HK-2 (cell line): ENCODE results near the gene TRIM50.
A peak's percentile ranks its signal among the peaks of the same experiment; 100 is the strongest.
"Not testable (repeated sequence)": the region's sequence is repeated elsewhere in the genome, so short reads cannot be mapped to it uniquely, and the experiment has no call there.

Experiments used
- DNase-seq: peaks from one replicate; pipeline ENCODE4 v3.0.0-alpha.2; 2018; ENCODE audit not compliant: unreplicated experiment

TRIM50 gene

GRCh38 chr7:73314271-73314670, 13.6 kb downstream of the TRIM50 start:
- no peak for DNase-seq

- DNase-seq = no peak
Observed at GRCh38 chr7:73313521-73313906, 14.4 kb downstream of the TRIM50 start.

DNA sequence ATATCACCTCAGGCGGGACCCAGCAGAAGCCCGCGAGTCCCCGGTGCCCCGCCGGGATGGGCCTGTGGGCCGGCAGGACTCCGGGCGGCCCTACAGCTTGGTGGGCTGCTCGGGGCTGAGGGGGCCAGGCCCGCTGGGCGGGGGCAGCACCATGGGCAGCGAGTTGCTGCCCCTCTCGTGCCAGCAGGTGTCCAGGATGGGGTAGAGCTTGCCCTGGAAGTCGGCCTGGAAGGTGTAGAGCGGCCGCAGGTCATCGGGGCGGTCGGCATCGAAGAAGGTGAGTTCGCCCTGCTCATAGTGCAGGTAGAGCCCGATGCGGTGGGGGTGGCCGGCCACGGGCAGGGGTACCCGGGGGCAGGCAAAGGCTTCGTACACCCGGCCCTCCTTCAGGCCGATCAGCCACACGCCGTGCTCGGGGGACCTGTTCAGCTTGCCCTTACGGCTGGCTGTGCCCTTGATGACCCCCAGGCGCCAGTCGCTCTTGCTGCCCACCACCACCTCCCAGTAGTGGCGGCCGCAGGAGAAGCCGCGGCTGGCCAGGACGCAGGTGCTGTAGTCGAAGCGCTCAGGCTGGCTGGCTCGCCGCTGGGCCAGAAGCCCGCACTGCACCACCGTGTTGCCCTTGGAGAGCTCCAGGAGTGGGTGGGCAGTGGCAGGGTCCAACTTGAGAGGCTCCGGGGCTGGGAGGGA, 14.9 kb downstream of the TRIM50 start:
- no peak for DNase-seq

- not testable (repeated sequence) for DNase-seq
Observed at GRCh38 chr7:73311421-73311820, 16.5 kb downstream of the TRIM50 start.

DNA sequence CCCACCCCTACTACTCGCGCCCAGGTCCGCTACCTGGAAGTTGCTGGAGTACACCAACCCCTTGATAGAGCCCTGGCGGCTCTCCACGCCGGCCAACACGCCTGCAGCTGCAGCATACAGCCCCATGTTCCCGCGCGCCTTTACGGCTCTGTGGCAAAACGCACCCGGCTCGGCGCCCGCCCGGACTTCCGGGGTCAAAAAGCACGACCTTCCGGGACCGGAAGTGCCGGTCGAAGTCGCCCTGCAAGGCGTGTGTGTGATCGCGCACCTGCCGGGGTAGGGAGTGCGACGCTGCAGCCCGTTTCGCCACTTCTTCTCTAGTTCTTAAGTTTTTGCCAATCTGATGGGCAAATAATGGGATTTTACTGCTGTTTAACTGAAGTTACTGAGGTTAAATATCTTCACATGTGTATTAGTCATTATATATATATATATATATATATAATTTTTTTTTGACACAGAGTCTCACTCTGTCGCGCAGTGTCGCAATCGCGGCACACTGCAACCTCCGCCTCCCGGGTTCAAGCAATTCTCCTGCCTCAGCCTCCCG, 19.1 kb downstream of the TRIM50 start, which contains the start of gene NSUN5:
Gene NSUN5, minus strand, starts transcription at position 162 of the 550 bp plus-strand sequence. Its CDS starts 36 bp downstream, at position 126.
- peak; percentile 82 for DNase-seq

GRCh38 chr7:73308074-73308664, 19.7 kb downstream of the TRIM50 start:
- DNase-seq = no peak

DNA sequence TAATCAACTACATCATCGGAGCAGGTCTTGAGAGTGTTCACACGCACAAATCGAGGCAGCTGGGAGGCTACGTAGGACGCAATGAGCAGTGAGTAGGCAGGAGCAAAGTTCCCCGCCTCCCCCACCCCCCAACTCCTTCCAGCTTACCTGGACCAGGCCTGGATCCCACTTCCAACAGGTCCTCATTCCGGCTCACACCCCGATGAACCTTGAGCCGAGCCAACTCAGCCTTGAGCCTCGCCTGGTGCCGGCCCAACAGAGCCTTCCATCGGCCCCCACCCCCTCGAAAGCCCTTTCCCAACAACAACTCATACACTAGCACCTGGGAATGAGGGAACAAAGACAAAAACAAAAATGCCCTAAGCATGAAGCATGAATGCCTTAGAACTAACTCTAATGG, 20.4 kb downstream of the TRIM50 start:
- no peak for DNase-seq

DNA sequence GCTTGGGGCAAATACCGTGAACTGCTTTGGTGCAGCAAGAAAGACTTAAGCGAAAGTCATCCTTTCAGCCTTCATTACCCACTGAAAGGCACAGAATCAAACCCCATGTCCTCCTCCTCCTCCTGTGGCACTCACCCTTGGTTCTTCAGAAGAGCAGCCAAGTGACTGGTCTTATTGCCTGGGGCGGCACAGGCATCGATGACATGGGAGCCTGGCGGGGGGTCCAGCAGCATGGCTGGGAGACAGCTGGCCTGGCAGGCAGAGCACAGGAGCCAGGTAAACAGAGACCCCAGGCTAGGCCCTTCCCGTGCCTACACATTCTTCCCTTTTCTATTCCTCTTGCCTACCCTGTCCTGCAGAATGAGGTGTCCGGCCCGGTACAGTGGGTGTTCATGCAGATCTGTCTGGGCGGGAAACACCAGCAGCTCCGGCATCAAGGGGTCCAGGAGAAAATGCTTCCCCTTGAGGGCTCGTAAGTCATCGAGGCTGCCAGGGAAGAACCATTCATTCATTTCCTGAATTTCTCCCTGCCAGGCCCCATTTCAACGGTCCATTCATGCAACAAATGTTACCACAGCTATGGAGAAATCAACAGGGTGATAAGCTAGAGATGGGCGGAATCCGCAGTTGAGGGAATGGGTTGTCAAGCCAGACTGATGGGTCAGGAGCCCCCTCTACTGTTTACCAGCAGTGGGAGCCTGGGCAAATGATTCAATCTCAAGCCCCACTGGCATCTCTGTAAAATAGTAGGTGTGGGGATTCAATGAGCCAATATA, 23.1 kb downstream of the TRIM50 start:
- not testable (repeated sequence) for DNase-seq

GRCh38 chr7:73304071-73304470, 23.8 kb downstream of the TRIM50 start:
- DNase-seq = no peak

DNA sequence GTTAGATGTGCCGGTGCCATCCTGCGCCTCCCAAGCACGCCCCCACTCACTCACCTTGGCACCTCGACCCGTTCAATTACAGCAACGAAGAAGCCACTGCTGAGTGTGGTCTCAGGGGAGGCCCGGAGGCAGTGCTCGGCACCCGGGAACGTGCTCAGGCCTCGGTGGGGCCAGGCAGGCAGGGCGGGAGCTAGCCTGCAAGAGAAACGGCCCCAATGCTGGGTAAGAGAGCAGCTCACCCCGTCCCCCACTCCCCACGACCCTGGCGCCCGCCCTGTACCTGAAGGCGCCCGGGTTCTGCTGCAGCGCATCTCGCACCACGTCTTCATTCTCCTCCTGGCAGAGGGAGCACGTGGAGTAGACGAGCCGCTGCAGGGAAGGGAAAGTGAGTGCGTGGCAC, 24.3 kb downstream of the TRIM50 start:
- DNase-seq = no peak

- DNase-seq = not testable (repeated sequence)
Observed at GRCh38 chr7:73302846-73303245, 25.0 kb downstream of the TRIM50 start.

GRCh38 chr7:73301108-73301507, 26.8 kb downstream of the TRIM50 start:
- DNase-seq = not testable (repeated sequence)

- DNase-seq = not testable (repeated sequence)
Observed at GRCh38 chr7:73299812-73300211, 28.1 kb downstream of the TRIM50 start.

- DNase-seq = not testable (repeated sequence)
Observed at GRCh38 chr7:73297706-73298105, 30.2 kb downstream of the TRIM50 start.

DNA sequence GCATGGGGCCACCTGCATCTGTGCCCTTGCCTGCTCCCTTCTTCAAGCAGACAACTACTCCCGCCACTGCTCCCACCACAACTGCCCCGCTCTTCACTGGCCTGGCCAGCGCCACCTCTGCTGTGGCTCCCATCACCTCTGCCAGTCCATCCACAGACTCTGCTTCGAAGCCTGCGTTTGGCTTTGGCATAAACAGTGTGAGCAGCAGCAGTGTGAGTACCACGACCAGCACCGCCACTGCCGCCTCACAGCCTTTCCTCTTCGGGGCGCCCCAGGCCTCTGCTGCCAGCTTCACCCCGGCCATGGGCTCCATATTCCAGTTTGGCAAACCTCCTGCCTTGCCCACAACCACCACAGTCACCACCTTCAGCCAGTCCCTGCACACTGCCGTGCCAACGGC, 30.6 kb downstream of the TRIM50 start:
- not testable (repeated sequence) for DNase-seq

- not testable (repeated sequence) for DNase-seq
Observed at GRCh38 chr7:73277210-73277609, 50.7 kb downstream of the TRIM50 start.

DNA sequence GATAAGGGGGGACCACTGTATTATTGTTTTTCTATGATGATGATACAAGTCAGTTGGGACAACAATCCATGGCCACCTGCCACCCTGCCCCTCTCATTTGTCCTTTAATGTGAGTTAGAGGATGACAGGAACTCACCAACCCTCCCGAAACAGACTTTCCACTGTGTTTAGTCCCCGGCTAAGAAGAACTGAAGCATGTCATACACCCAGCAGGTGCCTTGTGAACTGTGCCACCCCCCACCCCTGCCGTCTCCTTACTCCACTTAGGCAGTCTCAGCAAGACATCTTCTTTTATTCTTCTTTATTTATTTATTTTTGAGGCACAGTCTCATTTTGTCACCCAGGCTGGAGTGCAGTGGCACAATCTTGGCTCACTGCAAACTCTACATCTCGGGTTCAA, 60.1 kb downstream of the TRIM50 start:
- not testable (repeated sequence) for DNase-seq

GRCh38 chr7:73266719-73267368, 61.0 kb downstream of the TRIM50 start:
- DNase-seq = not testable (repeated sequence)
